HepG2 (cell line): Measurements from ENCODE around the gene CBL.

ENCODE experiments used
- BRCA1 ChIP-seq: sonication (generic); formaldehyde crosslinking; IDR thresholded peaks from 2 replicates; pipeline ENCODE4 v1.4.0; 2020; ENCODE audit warnings: missing genetic modification reagents
- CBFB ChIP-seq: sonication (generic); formaldehyde crosslinking; IDR thresholded peaks from 2 replicates; pipeline ENCODE4 v1.4.0; 2020; ENCODE audit warnings: missing genetic modification reagents
- CBX5 ChIP-seq: sonication (generic); formaldehyde crosslinking; IDR thresholded peaks from 2 replicates; pipeline ENCODE4 v1.4.0; 2020; ENCODE audit warnings: missing genetic modification reagents, borderline replicate concordance
- POLR2A ChIP-seq, 2 experiments: IDR thresholded peaks; 2 replicates each; pipeline ENCODE4 v1.6.1; 2011; ENCODE audit warnings: low read depth in 2 of 2, low read length in 2 of 2, mild to moderate bottlenecking in 1 of 2, moderate library complexity in 1 of 2; ENCODE audit not compliant: insufficient read depth in 1 of 2
- PPARG ChIP-seq: conservative IDR thresholded peaks from 2 replicates; pipeline ENCODE4 v1.6.1; 2016; ENCODE audit warnings: missing biosample characterization, missing genetic modification reagents
- SP1 ChIP-seq, 2 experiments: fragments of 450-650 bp in 1 of 2; sonication (generic) in 1 of 2; formaldehyde crosslinking in 1 of 2; IDR thresholded peaks; 2 replicates each; pipeline versions ENCODE4 v1.4.0 to v1.6.1; 2016 to 2020; ENCODE audit warnings: missing genetic modification reagents in 1 of 2
- ZNF792 ChIP-seq: IDR thresholded peaks from 2 replicates; pipeline ENCODE4 v1.6.1; 2016
- TF ChIP-seq, protein P1 (sequence below): sonication (generic); formaldehyde crosslinking; IDR thresholded peaks from 2 replicates; pipeline ENCODE4 v1.4.0; 2020; ENCODE audit warnings: missing genetic modification reagents
- TF ChIP-seq, protein P2 (sequence below): sonication (generic); formaldehyde crosslinking; IDR thresholded peaks from 2 replicates; pipeline ENCODE4 v1.5.0; 2020; ENCODE audit warnings: missing genetic modification reagents

DNA sequence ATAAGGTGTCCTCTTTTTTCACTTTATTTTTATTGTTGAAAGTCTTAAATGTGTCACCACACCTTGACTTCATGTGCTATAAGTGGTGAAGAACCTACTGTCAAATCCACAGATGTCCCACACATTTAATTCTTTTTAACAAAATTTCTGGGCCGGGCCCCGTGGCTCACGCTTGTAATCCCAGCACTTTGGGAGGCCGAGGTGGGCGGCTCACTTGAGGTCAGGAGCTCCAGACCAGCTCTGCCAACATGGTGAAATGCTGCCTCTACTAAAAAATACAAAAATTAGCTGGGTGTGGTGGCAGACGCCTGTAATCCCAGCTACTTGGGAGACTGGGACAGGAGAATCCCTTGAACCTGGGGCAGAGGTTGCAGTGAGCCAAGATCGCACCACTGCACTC is 3.0 kb downstream of the CBL start:
- no peak for TF ChIP-seq PPARG (CRISPR knock-in tag)
- no peak for TF ChIP-seq CBFB (CRISPR knock-in tag)
- no peak for TF ChIP-seq POLR2A (IDR thresholded peaks at IDR 0.05; ENCODE audit: insufficient read depth in 1 of 2, low read depth in 2 of 2, low read length in 2 of 2)
- no peak for TF ChIP-seq SP1 (IDR thresholded peaks at IDR 0.05)
- TF ChIP-seq SP1 (CRISPR knock-in tag; IDR thresholded peaks at IDR 0.05), result no peak
- TF ChIP-seq, protein P1, sequence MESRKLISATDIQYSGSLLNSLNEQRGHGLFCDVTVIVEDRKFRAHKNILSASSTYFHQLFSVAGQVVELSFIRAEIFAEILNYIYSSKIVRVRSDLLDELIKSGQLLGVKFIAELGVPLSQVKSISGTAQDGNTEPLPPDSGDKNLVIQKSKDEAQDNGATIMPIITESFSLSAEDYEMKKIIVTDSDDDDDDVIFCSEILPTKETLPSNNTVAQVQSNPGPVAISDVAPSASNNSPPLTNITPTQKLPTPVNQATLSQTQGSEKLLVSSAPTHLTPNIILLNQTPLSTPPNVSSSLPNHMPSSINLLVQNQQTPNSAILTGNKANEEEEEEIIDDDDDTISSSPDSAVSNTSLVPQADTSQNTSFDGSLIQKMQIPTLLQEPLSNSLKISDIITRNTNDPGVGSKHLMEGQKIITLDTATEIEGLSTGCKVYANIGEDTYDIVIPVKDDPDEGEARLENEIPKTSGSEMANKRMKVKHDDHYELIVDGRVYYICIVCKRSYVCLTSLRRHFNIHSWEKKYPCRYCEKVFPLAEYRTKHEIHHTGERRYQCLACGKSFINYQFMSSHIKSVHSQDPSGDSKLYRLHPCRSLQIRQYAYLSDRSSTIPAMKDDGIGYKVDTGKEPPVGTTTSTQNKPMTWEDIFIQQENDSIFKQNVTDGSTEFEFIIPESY, result no peak
- no peak for TF ChIP-seq ZNF792 (CRISPR knock-in tag)
- no peak for TF ChIP-seq BRCA1
- TF ChIP-seq, protein P2, sequence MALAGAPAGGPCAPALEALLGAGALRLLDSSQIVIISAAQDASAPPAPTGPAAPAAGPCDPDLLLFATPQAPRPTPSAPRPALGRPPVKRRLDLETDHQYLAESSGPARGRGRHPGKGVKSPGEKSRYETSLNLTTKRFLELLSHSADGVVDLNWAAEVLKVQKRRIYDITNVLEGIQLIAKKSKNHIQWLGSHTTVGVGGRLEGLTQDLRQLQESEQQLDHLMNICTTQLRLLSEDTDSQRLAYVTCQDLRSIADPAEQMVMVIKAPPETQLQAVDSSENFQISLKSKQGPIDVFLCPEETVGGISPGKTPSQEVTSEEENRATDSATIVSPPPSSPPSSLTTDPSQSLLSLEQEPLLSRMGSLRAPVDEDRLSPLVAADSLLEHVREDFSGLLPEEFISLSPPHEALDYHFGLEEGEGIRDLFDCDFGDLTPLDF (CRISPR knock-in tag), result no peak
- no peak for TF ChIP-seq CBX5
